Measurements from ENCODE around the gene SULT2B1. TPM values are rescaled to one million over a fixed set of nuclear protein-coding genes. Genes with fewer than 3 reads are reported as not detected.
"Not testable (repeated sequence)": the region's sequence is repeated elsewhere in the genome, so short reads cannot be mapped to it uniquely, and the experiment has no call there.

Gene SULT2B1
- total RNA-seq, 2 experiments from 2014 or later = not detected

DNA sequence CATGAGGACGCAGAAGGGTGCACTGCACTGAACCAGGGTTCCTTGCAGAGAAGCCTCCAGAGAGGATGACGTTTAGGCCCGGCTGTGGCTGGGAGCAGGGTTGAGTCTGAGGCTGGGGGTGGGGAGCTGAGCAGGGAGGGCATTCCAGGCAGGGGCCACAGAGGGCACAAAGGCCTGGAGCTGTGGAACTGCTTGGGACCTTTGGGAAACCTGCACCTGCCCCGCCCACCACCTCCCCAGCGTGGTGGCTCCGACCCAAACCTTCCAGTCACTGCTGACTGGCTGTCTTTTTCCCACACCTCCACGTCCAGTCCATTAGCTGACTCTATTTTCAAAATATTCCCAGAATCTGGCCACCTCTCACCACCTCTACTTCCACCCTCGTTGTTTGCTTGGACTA lies 35.4 kb upstream of the SULT2B1 start:
- Mint-ChIP-seq H3K4me1 (peaks cover 4% of the 10 kb centered on the region), H3K27ac (peak overlapping the region; percentile 62), H3K4me3 (no peak overlapping the region), H3K27me3 (no peaks in the 10 kb centered on the region), H3K9me3 (no peaks in the 10 kb centered on the region), H3K36me3 (no peaks in the 10 kb centered on the region)
- DNase-seq = no peak

DNA sequence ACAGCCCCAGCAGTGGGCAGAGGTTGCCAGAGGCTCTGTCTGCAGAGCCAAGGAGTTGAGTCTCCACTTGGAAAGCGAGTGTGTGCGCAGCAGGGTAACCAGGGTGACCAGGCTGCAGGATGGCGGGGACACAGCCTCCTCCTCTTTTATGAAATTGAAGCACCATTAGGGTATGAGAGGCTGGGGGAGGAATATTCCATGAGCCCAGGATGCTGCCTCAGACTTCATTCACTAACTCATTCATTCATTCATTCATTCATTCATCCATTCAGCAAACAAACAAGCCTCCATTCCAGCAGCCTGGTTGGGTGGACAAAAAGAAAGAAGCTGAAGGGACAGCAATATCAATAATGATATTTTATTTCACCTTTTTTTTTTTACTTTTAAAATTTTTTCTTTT lies 33.8 kb upstream of the SULT2B1 start:
- no peak for DNase-seq
- Mint-ChIP-seq H3K4me3 (no peak overlapping the region), H3K4me1 (peaks cover 4% of the 10 kb centered on the region), H3K27me3 (no peaks in the 10 kb centered on the region), H3K27ac (no peak overlapping the region), H3K36me3 (no peaks in the 10 kb centered on the region), H3K9me3 (no peaks in the 10 kb centered on the region)

- not testable (repeated sequence) for H3K4me3 Mint-ChIP-seq, H3K4me1 Mint-ChIP-seq, H3K9me3 Mint-ChIP-seq, H3K27me3 Mint-ChIP-seq, H3K27ac Mint-ChIP-seq, DNase-seq, H3K36me3 Mint-ChIP-seq
Observed at GRCh38 chr19:48519426-48519825, 32.5 kb upstream of the SULT2B1 start.

- no peak overlapping the region for H3K4me3 Mint-ChIP-seq
- H3K36me3 Mint-ChIP-seq = no peaks in the 10 kb centered on the region
- no peaks in the 10 kb centered on the region for H3K27me3 Mint-ChIP-seq
- H3K27ac Mint-ChIP-seq = no peak overlapping the region
- H3K9me3 Mint-ChIP-seq = peaks cover 5% of the 10 kb centered on the region
- H3K4me1 Mint-ChIP-seq = no peaks in the 10 kb centered on the region
- DNase-seq = no peak
Observed at GRCh38 chr19:48520134-48520533, 31.8 kb upstream of the SULT2B1 start.

DNA sequence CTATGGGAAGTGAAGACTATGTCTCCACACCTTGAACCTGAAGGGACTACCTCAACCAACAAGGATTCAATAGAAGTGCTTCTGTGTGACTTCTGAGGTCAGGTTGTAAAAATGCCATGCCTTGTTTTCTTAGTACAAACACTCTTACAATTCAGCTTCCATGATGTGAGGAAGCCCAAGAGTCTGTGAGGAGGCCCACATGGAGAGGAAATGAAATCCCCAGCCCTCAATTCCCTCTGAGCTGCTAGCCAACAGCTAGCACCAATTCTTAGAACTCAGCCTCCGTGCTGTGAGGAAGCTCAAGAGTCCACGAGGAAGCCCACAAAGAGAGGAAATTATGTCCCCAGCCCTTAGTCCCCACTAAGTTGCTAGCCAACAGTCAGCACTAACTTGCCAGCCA lies 27.8 kb upstream of the SULT2B1 start:
- Mint-ChIP-seq H3K4me1 (no peaks in the 10 kb centered on the region), H3K36me3 (peaks cover 4% of the 10 kb centered on the region), H3K27ac (no peak overlapping the region), H3K9me3 (peaks cover 23% of the 10 kb centered on the region), H3K27me3 (no peaks in the 10 kb centered on the region), H3K4me3 (no peak overlapping the region)
- no peak for DNase-seq

DNA sequence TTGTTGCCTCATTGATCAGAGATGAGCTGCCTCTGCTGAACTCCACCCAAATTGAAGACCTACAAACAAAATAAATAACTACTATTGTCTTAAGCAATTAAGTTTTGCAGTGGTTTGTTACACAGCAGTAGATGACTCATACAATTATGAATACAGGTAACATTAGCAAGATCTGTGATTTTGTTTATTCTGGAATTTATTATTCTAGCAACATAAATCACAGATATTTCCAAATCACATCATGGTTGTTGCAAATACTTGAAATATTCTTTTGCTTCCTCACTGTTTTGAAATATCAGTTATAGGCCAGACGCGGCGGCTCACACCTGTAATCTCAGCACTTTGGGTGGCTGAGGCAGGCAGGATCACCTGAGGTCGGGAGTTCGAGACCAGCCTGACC lies 27.2 kb upstream of the SULT2B1 start:
- no peaks in the 10 kb centered on the region for H3K27me3 Mint-ChIP-seq
- DNase-seq = no peak
- no peaks in the 10 kb centered on the region for H3K4me1 Mint-ChIP-seq
- H3K36me3 Mint-ChIP-seq = peaks cover 4% of the 10 kb centered on the region
- H3K4me3 Mint-ChIP-seq = no peak overlapping the region
- H3K9me3 Mint-ChIP-seq = peaks cover 23% of the 10 kb centered on the region
- H3K27ac Mint-ChIP-seq = no peak overlapping the region

GRCh38 chr19:48529156-48529555 lies 22.8 kb upstream of the SULT2B1 start:
- H3K27ac Mint-ChIP-seq = no peak overlapping the region
- H3K4me1 Mint-ChIP-seq = no peaks in the 10 kb centered on the region
- peaks cover 20% of the 10 kb centered on the region for H3K9me3 Mint-ChIP-seq
- no peaks in the 10 kb centered on the region for H3K27me3 Mint-ChIP-seq
- H3K4me3 Mint-ChIP-seq = no peak overlapping the region
- peaks cover 4% of the 10 kb centered on the region for H3K36me3 Mint-ChIP-seq
- no peak for DNase-seq

DNA sequence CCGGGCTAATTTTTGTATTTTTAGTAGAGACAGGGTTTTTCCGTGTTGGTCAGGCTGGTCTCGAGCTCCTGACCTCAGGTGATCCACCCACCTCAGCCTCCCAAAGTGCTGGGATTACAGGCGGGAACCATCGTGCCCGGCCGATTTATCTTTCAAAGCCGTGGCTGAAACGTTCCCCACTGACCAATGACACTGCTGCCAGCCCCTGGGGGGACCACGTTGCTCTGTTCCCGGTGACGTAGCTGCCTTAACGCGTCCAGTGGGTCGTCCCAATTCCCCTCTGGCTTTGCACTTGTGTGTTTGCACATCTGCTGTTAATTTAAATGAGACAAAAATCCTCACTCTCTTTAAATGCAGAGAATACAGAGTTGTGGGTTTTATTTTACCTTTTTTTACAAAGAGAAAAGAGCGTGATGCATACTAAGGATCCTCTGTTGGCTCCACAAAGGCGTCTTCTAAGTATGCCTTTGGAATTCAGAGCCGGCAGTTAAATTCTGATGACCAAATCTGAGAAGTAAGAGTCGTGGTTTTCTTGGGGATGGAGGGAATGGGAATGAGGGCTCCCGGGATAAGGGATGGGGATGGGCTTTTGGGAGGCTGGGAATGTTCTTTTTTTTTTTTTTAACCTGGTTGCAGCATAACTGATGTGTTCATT lies 21.8 kb upstream of the SULT2B1 start:
- H3K4me3 Mint-ChIP-seq = no peak overlapping the region
- H3K4me1 Mint-ChIP-seq = no peaks in the 10 kb centered on the region
- DNase-seq = no peak
- H3K36me3 Mint-ChIP-seq = peaks cover 4% of the 10 kb centered on the region
- no peaks in the 10 kb centered on the region for H3K27me3 Mint-ChIP-seq
- H3K9me3 Mint-ChIP-seq = peaks cover 17% of the 10 kb centered on the region
- H3K27ac Mint-ChIP-seq = no peak overlapping the region

GRCh38 chr19:48530770-48531169 lies 21.2 kb upstream of the SULT2B1 start:
- Mint-ChIP-seq H3K4me1 (no peaks in the 10 kb centered on the region), H3K9me3 (peaks cover 17% of the 10 kb centered on the region), H3K27me3 (no peaks in the 10 kb centered on the region), H3K36me3 (peaks cover 4% of the 10 kb centered on the region), H3K4me3 (no peak overlapping the region), H3K27ac (no peak overlapping the region)
- DNase-seq = no peak

DNA sequence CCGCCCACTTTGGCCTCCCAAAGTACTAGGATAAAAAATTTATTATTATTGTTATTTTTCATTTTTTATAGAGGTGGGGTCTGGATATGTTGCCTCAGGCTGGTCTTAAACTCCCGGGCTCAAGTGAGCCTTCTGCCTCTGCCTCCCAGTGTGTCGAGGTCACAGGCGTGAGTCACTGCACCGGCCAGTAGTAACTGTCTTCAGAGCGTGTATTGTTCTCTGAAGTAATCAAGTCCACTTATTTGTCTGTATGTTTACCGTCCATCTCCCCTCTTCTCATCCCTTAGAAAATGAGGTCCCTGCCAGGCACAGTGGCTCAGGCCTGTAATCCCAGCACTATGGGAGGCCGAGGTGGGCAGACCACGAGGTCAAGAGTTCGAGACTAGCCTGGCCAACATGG lies 18.2 kb upstream of the SULT2B1 start:
- no peaks in the 10 kb centered on the region for H3K36me3 Mint-ChIP-seq

GRCh38 chr19:48537541-48537940 lies 14.4 kb upstream of the SULT2B1 start:
- no peak for DNase-seq
- no peaks in the 10 kb centered on the region for H3K27me3 Mint-ChIP-seq
- H3K4me3 Mint-ChIP-seq = no peak overlapping the region
- no peaks in the 10 kb centered on the region for H3K36me3 Mint-ChIP-seq
- H3K27ac Mint-ChIP-seq = no peak overlapping the region
- H3K4me1 Mint-ChIP-seq = no peaks in the 10 kb centered on the region
- H3K9me3 Mint-ChIP-seq = no peaks in the 10 kb centered on the region

More for the DNA sequence above, 18.2 kb upstream of the SULT2B1 start:
- peaks cover 3% of the 10 kb centered on the region for H3K9me3 Mint-ChIP-seq
- H3K4me3 Mint-ChIP-seq = no peak overlapping the region
- no peak for DNase-seq
- no peak overlapping the region for H3K27ac Mint-ChIP-seq
- H3K27me3 Mint-ChIP-seq = no peaks in the 10 kb centered on the region
- no peaks in the 10 kb centered on the region for H3K4me1 Mint-ChIP-seq

DNA sequence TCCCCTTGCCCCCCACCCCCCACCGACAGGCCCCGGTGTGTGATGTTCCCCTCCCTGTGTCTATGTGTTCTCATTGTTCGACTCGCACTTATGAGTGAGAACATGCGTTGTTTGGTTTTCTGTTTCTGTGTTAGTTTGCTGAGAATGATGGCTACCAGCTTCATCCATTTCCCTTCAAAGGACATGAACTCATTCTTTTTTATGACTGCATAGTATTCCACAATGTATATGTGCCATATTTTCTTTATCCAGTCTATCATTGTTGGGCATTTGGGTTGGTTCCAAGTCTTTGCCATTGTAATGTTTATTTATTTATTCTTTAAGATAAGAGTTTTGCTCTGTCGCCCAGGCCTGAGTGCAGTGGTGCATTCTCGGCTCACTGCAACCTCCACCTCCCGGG lies 13.9 kb upstream of the SULT2B1 start:
- H3K9me3 Mint-ChIP-seq, H3K27me3 Mint-ChIP-seq, DNase-seq, H3K4me3 Mint-ChIP-seq, H3K27ac Mint-ChIP-seq, H3K4me1 Mint-ChIP-seq, H3K36me3 Mint-ChIP-seq: not testable (repeated sequence)

- Mint-ChIP-seq H3K27me3 (no peaks in the 10 kb centered on the region), H3K4me3 (no peak overlapping the region), H3K4me1 (no peaks in the 10 kb centered on the region), H3K9me3 (no peaks in the 10 kb centered on the region), H3K27ac (no peak overlapping the region), H3K36me3 (no peaks in the 10 kb centered on the region)
- no peak for DNase-seq
Observed at GRCh38 chr19:48539503-48540096, 12.4 kb upstream of the SULT2B1 start.

DNA sequence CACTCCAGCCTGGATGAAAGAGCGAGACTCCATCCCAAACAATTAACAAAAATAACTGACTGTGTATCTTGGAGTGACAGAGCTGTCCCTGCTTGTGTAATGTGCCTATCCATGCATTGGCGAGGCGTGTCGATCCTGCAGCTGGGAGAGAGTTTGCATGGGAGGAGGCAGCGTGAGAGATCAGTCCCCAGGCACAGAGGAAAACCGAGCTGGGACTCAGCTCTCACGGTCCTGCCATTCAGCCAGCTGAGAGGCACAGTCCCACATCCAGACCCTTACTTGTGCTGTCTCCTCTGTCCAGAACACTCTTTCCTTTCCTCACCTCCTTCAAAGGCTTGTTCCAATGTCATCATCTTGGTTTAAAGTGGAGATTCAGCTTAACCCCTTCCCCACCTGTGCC lies 11.9 kb upstream of the SULT2B1 start:
- Mint-ChIP-seq H3K4me1 (no peaks in the 10 kb centered on the region), H3K36me3 (no peaks in the 10 kb centered on the region), H3K9me3 (no peaks in the 10 kb centered on the region), H3K4me3 (no peak overlapping the region), H3K27me3 (no peaks in the 10 kb centered on the region), H3K27ac (no peak overlapping the region)
- DNase-seq = no peak

DNA sequence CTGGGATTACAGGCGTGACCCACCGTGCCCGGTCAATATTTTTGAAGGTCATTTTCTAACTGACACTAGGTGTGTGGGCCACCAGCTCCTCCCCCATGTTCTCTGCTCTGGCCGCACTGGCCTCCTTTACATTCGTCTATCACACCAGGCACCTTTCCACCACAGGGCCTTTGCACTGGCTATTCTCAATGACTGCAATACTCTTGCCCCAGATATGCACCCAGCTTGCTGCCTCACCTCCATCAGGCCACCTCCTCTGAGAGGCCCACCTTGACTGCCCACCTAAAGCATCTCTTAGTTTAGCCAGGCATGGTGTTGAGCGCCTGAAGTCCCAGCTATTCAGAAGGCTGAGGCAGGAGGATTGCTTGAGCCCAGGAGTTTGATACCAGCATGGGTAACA lies 10.2 kb upstream of the SULT2B1 start:
- Mint-ChIP-seq H3K4me3 (no peak overlapping the region), H3K27me3 (no peaks in the 10 kb centered on the region), H3K9me3 (no peaks in the 10 kb centered on the region), H3K36me3 (no peaks in the 10 kb centered on the region), H3K4me1 (no peaks in the 10 kb centered on the region), H3K27ac (no peak overlapping the region)
- DNase-seq = no peak

DNA sequence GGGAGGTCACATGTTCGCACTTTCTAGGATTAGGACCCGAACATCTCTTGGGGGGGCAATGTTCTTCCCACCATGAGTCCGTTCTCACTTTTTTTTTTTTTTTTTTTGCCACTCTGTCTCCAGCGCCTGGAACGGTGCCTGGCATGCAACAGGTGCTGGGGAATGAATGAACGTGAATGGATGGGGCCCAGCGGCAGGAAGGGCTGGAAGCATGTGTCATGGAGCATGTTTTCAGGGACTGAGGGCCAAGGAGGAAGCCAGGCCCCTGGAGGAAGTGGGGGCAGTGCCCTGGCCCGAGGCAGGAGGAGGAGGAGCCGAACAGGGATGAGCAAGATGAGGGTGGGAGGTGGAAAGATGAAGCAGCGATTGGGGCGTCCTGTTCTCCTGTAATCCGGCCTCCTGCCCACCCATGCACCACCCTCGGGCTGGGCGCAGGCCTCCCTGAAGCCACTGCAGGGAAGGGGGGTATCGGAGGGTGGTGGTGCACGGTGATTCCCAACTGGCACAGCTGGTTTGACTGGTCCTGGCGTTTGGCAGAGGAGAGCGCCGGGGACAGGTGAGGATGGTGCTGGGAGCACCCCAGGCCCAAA lies 8.8 kb upstream of the SULT2B1 start:
- no peak for DNase-seq
- no peak overlapping the region for H3K4me3 Mint-ChIP-seq
- H3K27ac Mint-ChIP-seq = no peak overlapping the region
- no peaks in the 10 kb centered on the region for H3K9me3 Mint-ChIP-seq
- H3K36me3 Mint-ChIP-seq = no peaks in the 10 kb centered on the region
- H3K4me1 Mint-ChIP-seq = no peaks in the 10 kb centered on the region
- no peaks in the 10 kb centered on the region for H3K27me3 Mint-ChIP-seq

All from activated naive CD8-positive, alpha-beta T cell treated with anti-CD3 and anti-CD28 coated beads for 36 hours (primary cell).